AG04449 (cell line): Measurements from ENCODE around the gene HABP2.

Experiments
- CTCF ChIA-PET: fragments of 350-600 bp; formaldehyde crosslinking; extraction: SDS; loops from one replicate; lab custom pipeline; 2021; ENCODE audit warnings: antibody characterized with exemption; lab: Yijun Ruan, JAX
- POLR2A ChIA-PET: fragments of 400-600, 350-600 bp; formaldehyde crosslinking; extraction: SDS; loops from one replicate; lab custom pipeline; 2020; ENCODE audit warnings: antibody characterized with exemption, inconsistent platforms; lab: Yijun Ruan, JAX
- DNase-seq: peaks from one replicate; pipeline ENCODE4 v3.0.0-alpha.2; 2010; ENCODE audit warnings: low read depth, low spot score
- H3K4me3 ChIP-seq: 2 replicates; pipeline ENCODE4 v1.5.1; 2011; ENCODE audit warnings: low read depth, mild to moderate bottlenecking, control low read depth, low read length
- TF ChIP-seq, protein P1 (sequence below): IDR thresholded peaks from one replicate; pipeline ENCODE4 v1.5.1; 2011; ENCODE audit warnings: mild to moderate bottlenecking, moderate library complexity, low read length, control low read depth, inconsistent platforms; ENCODE audit not compliant: insufficient read depth; ENCODE audit errors: missing control alignments

Gene HABP2

DNA sequence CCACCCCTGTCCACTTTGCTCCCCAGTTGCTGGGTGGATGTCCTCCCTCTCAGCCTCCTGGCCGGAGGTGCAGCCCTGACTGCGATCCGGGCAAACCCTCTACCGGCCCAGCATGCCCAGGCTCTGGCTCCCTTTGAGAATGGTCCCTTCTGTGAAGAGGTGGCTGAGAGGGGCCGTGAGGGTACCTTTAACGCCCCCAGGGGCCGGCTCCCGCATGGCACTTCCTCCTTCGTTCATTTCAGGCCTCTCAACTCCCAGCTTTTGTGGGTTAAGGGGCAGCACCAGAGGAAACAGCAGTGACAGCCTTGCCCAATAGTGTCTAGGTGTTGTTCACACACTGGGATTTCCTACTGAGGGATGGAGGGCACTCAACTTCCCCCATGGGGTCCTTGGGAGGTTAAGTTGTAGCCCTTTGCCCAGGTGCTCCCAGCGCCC lies 33.2 kb upstream of the HABP2 start:
- DNase-seq, result no peak
- TF ChIP-seq, protein P1, sequence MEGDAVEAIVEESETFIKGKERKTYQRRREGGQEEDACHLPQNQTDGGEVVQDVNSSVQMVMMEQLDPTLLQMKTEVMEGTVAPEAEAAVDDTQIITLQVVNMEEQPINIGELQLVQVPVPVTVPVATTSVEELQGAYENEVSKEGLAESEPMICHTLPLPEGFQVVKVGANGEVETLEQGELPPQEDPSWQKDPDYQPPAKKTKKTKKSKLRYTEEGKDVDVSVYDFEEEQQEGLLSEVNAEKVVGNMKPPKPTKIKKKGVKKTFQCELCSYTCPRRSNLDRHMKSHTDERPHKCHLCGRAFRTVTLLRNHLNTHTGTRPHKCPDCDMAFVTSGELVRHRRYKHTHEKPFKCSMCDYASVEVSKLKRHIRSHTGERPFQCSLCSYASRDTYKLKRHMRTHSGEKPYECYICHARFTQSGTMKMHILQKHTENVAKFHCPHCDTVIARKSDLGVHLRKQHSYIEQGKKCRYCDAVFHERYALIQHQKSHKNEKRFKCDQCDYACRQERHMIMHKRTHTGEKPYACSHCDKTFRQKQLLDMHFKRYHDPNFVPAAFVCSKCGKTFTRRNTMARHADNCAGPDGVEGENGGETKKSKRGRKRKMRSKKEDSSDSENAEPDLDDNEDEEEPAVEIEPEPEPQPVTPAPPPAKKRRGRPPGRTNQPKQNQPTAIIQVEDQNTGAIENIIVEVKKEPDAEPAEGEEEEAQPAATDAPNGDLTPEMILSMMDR, result no peak
- ChIA-PET POLR2A (no interaction called here), CTCF (interaction anchor here (3.7 to 9.1 kb wide), 3 partner anchors 78 to 1044 kb away, joined by 42 to 44 read pairs (median 44); no protein-coding TSS in a partner anchor)
- H3K4me3 ChIP-seq, result no peak overlapping the region

DNA sequence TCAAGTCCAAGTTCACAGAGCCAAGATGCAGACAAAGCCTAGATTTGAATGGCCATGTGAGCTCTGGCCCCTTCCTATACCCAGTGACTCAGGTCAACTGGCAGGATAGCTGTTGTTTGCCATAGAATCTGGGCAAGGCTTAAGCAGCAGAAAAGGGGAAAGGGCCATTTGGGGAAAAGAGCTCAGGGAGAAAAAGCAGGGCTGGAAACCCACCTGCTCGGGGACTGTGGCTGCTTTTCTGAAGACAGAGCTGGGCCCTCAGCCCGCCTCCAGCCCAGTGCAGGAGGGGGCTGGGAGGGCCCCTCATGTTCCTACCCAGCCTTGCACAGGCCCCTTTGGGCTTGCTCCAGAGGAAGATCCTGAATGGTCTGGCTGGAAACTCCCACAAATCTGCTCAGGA lies 32.6 kb upstream of the HABP2 start:
- POLR2A ChIA-PET, result no interaction called here
- CTCF ChIA-PET, result interaction anchor here (0.9 to 9.1 kb wide), 13 partner anchors 8 to 1044 kb away, joined by 3 to 44 read pairs (median 4); no protein-coding TSS in a partner anchor
- DNase-seq, result no peak
- TF ChIP-seq, protein P1, result no peak
- no peak overlapping the region for H3K4me3 ChIP-seq

DNA sequence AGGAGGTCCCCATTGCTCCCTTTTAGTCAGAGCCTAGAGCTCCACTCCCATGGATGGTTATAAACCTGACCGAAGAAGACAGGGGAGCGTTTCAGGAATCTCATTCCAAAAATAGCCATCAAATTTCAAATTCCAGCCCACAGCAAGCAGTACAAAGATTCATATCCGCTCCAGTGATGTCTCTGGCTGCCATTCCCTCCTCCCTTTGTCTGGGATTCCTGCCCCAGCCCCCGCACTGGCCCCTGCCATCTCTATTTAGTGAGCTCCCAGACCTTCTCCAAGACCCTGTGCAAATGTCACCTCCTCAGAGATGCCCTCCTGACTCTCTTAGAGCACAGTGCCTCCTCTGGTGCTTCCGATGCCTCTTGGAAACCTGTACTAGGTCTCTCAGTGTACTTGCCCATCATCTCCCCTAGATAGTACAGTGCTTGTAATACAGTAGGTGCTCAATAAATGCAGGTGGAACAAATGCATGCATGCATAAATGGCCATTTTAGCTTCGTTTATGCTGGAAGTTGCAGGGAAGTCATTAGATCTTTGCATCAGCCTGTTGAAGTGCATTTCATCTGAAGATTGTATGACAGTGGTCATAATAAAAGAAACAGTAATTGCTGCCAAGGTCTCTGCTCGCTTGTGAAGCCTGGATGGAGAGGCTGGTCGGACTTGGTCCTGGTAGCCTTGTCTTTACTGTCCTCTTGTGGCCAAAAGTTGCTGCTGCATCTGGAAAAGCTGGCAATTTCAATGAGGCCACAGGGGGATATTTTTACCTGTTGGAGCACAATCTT lies 32.0 kb upstream of the HABP2 start:
- CTCF ChIA-PET, result interaction anchor here (0.6 to 9.1 kb wide), 25 partner anchors 8 to 1049 kb away, joined by 3 to 44 read pairs (median 4); no protein-coding TSS in a partner anchor
- TF ChIP-seq, protein P1, result peak; percentile 93
- POLR2A ChIA-PET, result no interaction called here

DNA sequence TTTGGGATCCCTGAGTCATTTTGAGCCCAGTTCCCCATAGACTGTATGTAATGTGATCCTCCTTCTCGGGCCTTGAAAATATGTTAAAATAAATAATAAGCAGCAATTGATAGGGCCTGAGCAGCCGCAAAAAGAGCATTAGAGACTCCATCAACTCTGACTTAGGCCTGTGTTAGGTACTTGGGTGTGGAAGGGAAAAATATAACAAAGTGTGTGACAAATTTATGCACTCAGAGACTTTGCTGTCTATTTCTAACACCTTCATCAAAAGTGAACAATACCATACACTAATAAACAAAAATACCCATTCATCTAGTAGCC lies 31.4 kb upstream of the HABP2 start:
- DNase-seq, result no peak
- ChIA-PET CTCF (interaction anchor here (0.6 to 9.1 kb wide), 21 partner anchors 8 to 1049 kb away, joined by 3 to 44 read pairs (median 4); no protein-coding TSS in a partner anchor), POLR2A (no interaction called here)
- TF ChIP-seq, protein P1, result no peak
- no peak overlapping the region for H3K4me3 ChIP-seq

More for the DNA sequence above, 32.0 kb upstream of the HABP2 start:
- H3K4me3 ChIP-seq, result no peak overlapping the region
- peak; percentile 31 for DNase-seq

DNA sequence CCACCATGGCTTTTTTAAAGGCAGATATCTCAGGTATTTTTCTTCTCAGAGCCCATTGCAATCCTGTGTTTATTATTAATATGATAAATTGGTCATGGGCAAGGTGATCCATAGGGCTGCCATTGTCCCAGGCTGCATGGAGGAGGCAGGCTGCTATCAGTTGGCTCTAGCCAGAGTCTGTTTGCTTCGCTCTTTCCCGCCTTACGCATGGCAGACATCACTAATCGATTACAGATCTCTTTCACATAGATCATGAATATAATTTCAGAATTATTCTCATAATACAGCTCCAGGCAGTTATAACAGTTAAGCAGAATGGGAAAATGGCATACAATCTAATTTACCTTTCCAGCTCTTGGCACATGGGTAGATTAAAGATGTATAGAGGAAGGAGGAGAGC lies 30.4 kb upstream of the HABP2 start:
- no peak for DNase-seq
- CTCF ChIA-PET, result interaction anchor here (1.0 to 9.1 kb wide), 13 partner anchors 7 to 1050 kb away, joined by 3 to 44 read pairs (median 4); no protein-coding TSS in a partner anchor
- TF ChIP-seq, protein P1, result no peak
- no peak overlapping the region for H3K4me3 ChIP-seq
- POLR2A ChIA-PET, result no interaction called here

DNA sequence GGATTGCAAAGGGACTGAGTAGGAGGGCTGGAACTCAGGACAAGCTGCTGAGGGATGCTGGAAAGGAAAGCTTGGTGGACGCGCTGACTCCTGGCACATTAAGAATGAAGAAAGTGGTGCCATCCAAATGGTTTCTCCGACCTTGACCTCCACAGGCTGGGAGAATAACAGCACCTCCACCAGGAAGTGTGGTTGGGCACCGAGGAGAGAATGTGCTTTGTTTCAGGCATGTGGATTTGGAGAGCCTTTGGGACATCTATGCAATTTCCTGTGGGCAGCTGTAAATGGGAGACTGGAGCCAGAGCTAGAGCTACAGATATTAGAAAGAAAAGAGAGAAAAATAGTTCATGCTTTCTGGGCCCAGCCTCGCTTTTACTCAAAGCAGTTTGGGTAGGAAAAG lies 29.8 kb upstream of the HABP2 start:
- ChIA-PET CTCF (interaction anchor here (1.0 to 9.1 kb wide), 6 partner anchors 15 to 1051 kb away, joined by 3 to 44 read pairs (median 22); no protein-coding TSS in a partner anchor), POLR2A (no interaction called here)
- no peak overlapping the region for H3K4me3 ChIP-seq
- no peak for DNase-seq
- TF ChIP-seq, protein P1, result no peak
